ENCODE results near the gene IDH2. TPM values are rescaled to one million over a fixed set of nuclear protein-coding genes. Genes with fewer than 3 reads are reported as not detected.
"Not testable (repeated sequence)": the region's sequence is repeated elsewhere in the genome, so short reads cannot be mapped to it uniquely, and the experiment has no call there.

IDH2 gene
- total RNA-seq, 1 donor from 2014 or later: 43.1 TPM

- DNase-seq (peak; percentile 88), ATAC-seq (peak; percentile 96)
- Histone ChIP-seq H3K27me3 (no peaks in the 10 kb centered on the region), H3K4me3 (no peak overlapping the region), H3K27ac (no peak overlapping the region), H3K4me1 (peaks cover 5% of the 10 kb centered on the region), H3K9me3 (no peaks in the 10 kb centered on the region), H3K36me3 (no peaks in the 10 kb centered on the region)
- peak; percentile 63 for TF ChIP-seq CTCF (IDR thresholded peaks at IDR 0.05)
- intact Hi-C loops (cut with DNase I): no loop called here
Measured at GRCh38 chr15:90143166-90143655, 40.9 kb upstream of the IDH2 start.

GRCh38 chr15:90142216-90143165 lies 40.2 kb upstream of the IDH2 start:
- intact Hi-C loops (cut with DNase I): no loop called here

GRCh38 chr15:90141646-90142045 lies 39.4 kb upstream of the IDH2 start:
- intact Hi-C loops (cut with DNase I): no loop called here
- no peak overlapping the region for H3K27ac ChIP-seq
- H3K27me3 ChIP-seq: no peaks in the 10 kb centered on the region
- DNase-seq (no peak), ATAC-seq (no peak)
- no peak overlapping the region for H3K4me3 ChIP-seq
- no peak for TF ChIP-seq CTCF (IDR thresholded peaks at IDR 0.05)
- H3K9me3 ChIP-seq: no peaks in the 10 kb centered on the region
- H3K36me3 ChIP-seq: no peaks in the 10 kb centered on the region
- peaks cover 5% of the 10 kb centered on the region for H3K4me1 ChIP-seq

More at GRCh38 chr15:90142216-90143165, 40.2 kb upstream of the IDH2 start:
- no peaks in the 10 kb centered on the region for H3K9me3 ChIP-seq
- no peaks in the 10 kb centered on the region for H3K27me3 ChIP-seq
- no peaks in the 10 kb centered on the region for H3K36me3 ChIP-seq
- no peak for TF ChIP-seq CTCF (IDR thresholded peaks at IDR 0.05)
- peaks cover 5% of the 10 kb centered on the region for H3K4me1 ChIP-seq
- H3K4me3 ChIP-seq: no peak overlapping the region
- ATAC-seq (no peak), DNase-seq (no peak)
- H3K27ac ChIP-seq: no peak overlapping the region

GRCh38 chr15:90139549-90139948 lies 37.3 kb upstream of the IDH2 start:
- H3K36me3 ChIP-seq; H3K9me3 ChIP-seq; H3K4me1 ChIP-seq; H3K27me3 ChIP-seq; H3K4me3 ChIP-seq; intact Hi-C loops (cut with DNase I); H3K27ac ChIP-seq; ATAC-seq; DNase-seq: not testable (repeated sequence)

GRCh38 chr15:90138071-90138833 lies 36.0 kb upstream of the IDH2 start:
- H3K27me3 ChIP-seq: no peaks in the 10 kb centered on the region
- H3K4me3 ChIP-seq: no peak overlapping the region
- no peak overlapping the region for H3K27ac ChIP-seq
- H3K36me3 ChIP-seq: no peaks in the 10 kb centered on the region
- intact Hi-C loops (cut with DNase I): no loop called here
- ATAC-seq: peak; percentile 83
- H3K9me3 ChIP-seq: no peaks in the 10 kb centered on the region
- H3K4me1 ChIP-seq: peaks cover 2% of the 10 kb centered on the region
- DNase-seq: peak; percentile 67
- no peak for TF ChIP-seq CTCF (IDR thresholded peaks at IDR 0.05)

- H3K4me1 ChIP-seq: no peaks in the 10 kb centered on the region
- DNase-seq: no peak
- TF ChIP-seq CTCF (IDR thresholded peaks at IDR 0.05): no peak
- no peaks in the 10 kb centered on the region for H3K27me3 ChIP-seq
- H3K27ac ChIP-seq: no peak overlapping the region
- no peaks in the 10 kb centered on the region for H3K36me3 ChIP-seq
- no peaks in the 10 kb centered on the region for H3K9me3 ChIP-seq
- no peak for ATAC-seq
- intact Hi-C loops (cut with DNase I): no loop called here
- no peak overlapping the region for H3K4me3 ChIP-seq
Measured at GRCh38 chr15:90132437-90132836, 30.2 kb upstream of the IDH2 start.

Measured in upper lobe of right lung (tissue), 1 donor.